Transverse colon (tissue), 4 donors: ENCODE data around the gene RABGAP1L.

Experiments
- EP300 ChIP-seq: sonication (generic); formaldehyde crosslinking; IDR thresholded peaks from one replicate; pipeline ENCODE4 v1.6.1; 2017; ENCODE audit warnings: antibody characterized with exemption, low read depth
- POLR2A ChIP-seq: fragments of 450-650 bp; IDR thresholded peaks from one replicate; pipeline ENCODE4 v1.6.1; 2016; ENCODE audit warnings: antibody characterized with exemption, mild to moderate bottlenecking, moderate library complexity
- POLR2AphosphoS5 ChIP-seq, 3 donors: sonication (generic); formaldehyde crosslinking; IDR thresholded peaks; one replicate each; pipeline ENCODE4 v1.6.1; 2016; ENCODE audit warnings: antibody characterized with exemption in 3 of 3
- TF ChIP-seq, protein P1 (sequence below), 5 experiments: fragments of 200-600 bp in 3 of 5; fragments of 450-650 bp in 2 of 5; sonication (generic) in 3 of 5; IDR thresholded peaks; 1 replicate in 2 of 5; 2 replicates in 3 of 5; pipeline ENCODE4 v1.5.1; 2016 to 2017; ENCODE audit warnings: antibody characterized with exemption in 5 of 5, inconsistent platforms in 3 of 5, mild to moderate bottlenecking in 2 of 5, moderate library complexity in 1 of 5

DNA sequence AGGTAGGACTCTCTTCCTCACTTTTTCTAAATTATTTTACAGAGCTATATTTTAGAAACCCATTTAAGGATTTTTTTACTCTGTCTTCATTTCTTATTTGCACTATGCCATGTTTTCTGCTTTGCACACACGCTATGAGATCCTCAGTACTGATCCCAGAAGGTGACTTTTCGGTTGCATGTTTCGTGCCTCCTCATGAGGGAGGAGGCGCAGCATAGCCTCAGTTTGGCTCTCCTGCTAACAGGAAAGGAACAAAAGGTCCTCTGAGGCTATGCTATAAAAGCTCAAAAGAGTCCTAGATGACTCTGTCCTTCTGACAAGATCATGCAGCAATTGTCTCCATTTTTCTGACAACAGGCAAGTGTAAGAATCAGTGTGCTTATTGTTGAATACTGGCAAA is 478.2 kb downstream of the RABGAP1L start:
- TF ChIP-seq POLR2AphosphoS5 (IDR thresholded peaks at IDR 0.05) (no peak), POLR2A (no peak), EP300 (no peak)
- TF ChIP-seq, protein P1, sequence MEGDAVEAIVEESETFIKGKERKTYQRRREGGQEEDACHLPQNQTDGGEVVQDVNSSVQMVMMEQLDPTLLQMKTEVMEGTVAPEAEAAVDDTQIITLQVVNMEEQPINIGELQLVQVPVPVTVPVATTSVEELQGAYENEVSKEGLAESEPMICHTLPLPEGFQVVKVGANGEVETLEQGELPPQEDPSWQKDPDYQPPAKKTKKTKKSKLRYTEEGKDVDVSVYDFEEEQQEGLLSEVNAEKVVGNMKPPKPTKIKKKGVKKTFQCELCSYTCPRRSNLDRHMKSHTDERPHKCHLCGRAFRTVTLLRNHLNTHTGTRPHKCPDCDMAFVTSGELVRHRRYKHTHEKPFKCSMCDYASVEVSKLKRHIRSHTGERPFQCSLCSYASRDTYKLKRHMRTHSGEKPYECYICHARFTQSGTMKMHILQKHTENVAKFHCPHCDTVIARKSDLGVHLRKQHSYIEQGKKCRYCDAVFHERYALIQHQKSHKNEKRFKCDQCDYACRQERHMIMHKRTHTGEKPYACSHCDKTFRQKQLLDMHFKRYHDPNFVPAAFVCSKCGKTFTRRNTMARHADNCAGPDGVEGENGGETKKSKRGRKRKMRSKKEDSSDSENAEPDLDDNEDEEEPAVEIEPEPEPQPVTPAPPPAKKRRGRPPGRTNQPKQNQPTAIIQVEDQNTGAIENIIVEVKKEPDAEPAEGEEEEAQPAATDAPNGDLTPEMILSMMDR (IDR thresholded peaks at IDR 0.05): no peak
